Keratinocyte (primary cell): ENCODE results near the gene HNRNPLL. TPM values are rescaled to one million over a fixed set of nuclear protein-coding genes. Genes with fewer than 3 reads are reported as not detected.

ENCODE experiments used
- DNase-seq: peaks from one replicate; pipeline ENCODE4 v3.0.0-alpha.2; 2011; ENCODE audit warnings: low read depth, missing footprints, low spot score
- FAIRE-seq: peaks from 2 replicates; lab custom pipeline; 2011; peaks lifted over from hg19 to GRCh38; lab: Jason Lieb, UNC
- H2AFZ ChIP-seq: 2 replicates; pipeline ENCODE4 v1.6.0; 2012; ENCODE audit warnings: low read length, control low read depth, inconsistent platforms; ENCODE audit not compliant: control insufficient read depth
- H3K27ac ChIP-seq: 2 replicates; pipeline ENCODE4 v1.5.1; 2011; ENCODE audit warnings: low read length; ENCODE audit not compliant: control insufficient read depth, insufficient read depth
- H3K27me3 ChIP-seq: 3 replicates; pipeline ENCODE4 v1.6.0; 2011; ENCODE audit warnings: low read length; ENCODE audit not compliant: control insufficient read depth, insufficient read depth; ENCODE audit errors: extremely low read depth
- H3K36me3 ChIP-seq, 2 experiments: 2 replicates in 1 of 2; 3 replicates in 1 of 2; pipeline ENCODE4 v1.5.1; 2011; ENCODE audit warnings: low read length in 2 of 2, mild to moderate bottlenecking in 1 of 2; ENCODE audit not compliant: control insufficient read depth in 2 of 2, insufficient read depth in 2 of 2; ENCODE audit errors: extremely low read depth in 1 of 2
- H3K4me1 ChIP-seq: 3 replicates; pipeline ENCODE4 v1.5.1; 2011; ENCODE audit warnings: low read length; ENCODE audit not compliant: control insufficient read depth, insufficient read depth; ENCODE audit errors: extremely low read depth
- H3K4me2 ChIP-seq: 3 replicates; pipeline ENCODE4 v1.6.0; 2011; ENCODE audit warnings: low read depth, low read length; ENCODE audit not compliant: control insufficient read depth, insufficient read depth; ENCODE audit errors: extremely low read depth
- H3K4me3 ChIP-seq, 3 experiments: fragments of 200-600 bp in 1 of 3; sonication (generic) in 1 of 3; 2 replicates in 2 of 3; 3 replicates in 1 of 3; pipeline ENCODE4 v1.5.1; 2011 to 2016; ENCODE audit warnings: low read length in 3 of 3, mild to moderate bottlenecking in 3 of 3, control low read depth in 2 of 3, inconsistent platforms in 1 of 3, low read depth in 1 of 3, mixed read lengths in 1 of 3, mixed run types in 1 of 3, moderate library complexity in 1 of 3; ENCODE audit not compliant: control insufficient read depth in 2 of 3, insufficient read depth in 2 of 3; ENCODE audit errors: extremely low read depth in 1 of 3
- H3K79me2 ChIP-seq: 2 replicates; pipeline ENCODE4 v1.6.0; 2012; ENCODE audit warnings: low read length; ENCODE audit not compliant: control insufficient read depth, insufficient read depth
- H3K9ac ChIP-seq: 3 replicates; pipeline ENCODE4 v1.6.0; 2011; ENCODE audit warnings: low read length; ENCODE audit not compliant: control insufficient read depth, insufficient read depth; ENCODE audit errors: extremely low read depth
- H3K9me1 ChIP-seq: 3 replicates; pipeline ENCODE4 v1.6.0; 2011; ENCODE audit warnings: low read length; ENCODE audit not compliant: control insufficient read depth, insufficient read depth; ENCODE audit errors: extremely low read depth
- H3K9me3 ChIP-seq: 2 replicates; pipeline ENCODE4 v1.5.1; 2012; ENCODE audit warnings: low read depth, low read length; ENCODE audit not compliant: control insufficient read depth
- H4K20me1 ChIP-seq: 3 replicates; pipeline ENCODE4 v1.6.0; 2011; ENCODE audit warnings: low read length; ENCODE audit not compliant: control insufficient read depth, insufficient read depth; ENCODE audit errors: extremely low read depth
- CTCF ChIP-seq, 3 experiments: IDR thresholded peaks in 1 of 3; conservative IDR thresholded peaks in 1 of 3; optimal IDR thresholded peaks in 1 of 3; 2 replicates in 2 of 3; 3 replicates in 1 of 3; pipeline versions ENCODE3 to v1.5.1; 2011; ENCODE audit warnings: low read length in 3 of 3, mild to moderate bottlenecking in 3 of 3, moderate library complexity in 2 of 3, control low read depth in 1 of 3, inconsistent platforms in 1 of 3; ENCODE audit not compliant: insufficient read depth in 2 of 3; ENCODE audit errors: extremely low read depth in 1 of 3
- EZH2 ChIP-seq: IDR thresholded peaks from one replicate; pipeline ENCODE4 v1.6.1; 2012; ENCODE audit warnings: inconsistent platforms, mild to moderate bottlenecking, low read length, moderate library complexity
- dilution Hi-C: fragments of 300-500 bp; cut with MboI; formaldehyde crosslinking; loops from one replicate; pipeline ENCODE4 v1.7.0; 2020; ENCODE audit warnings: low sequenced_read_pairs; ENCODE audit not compliant: extremely low pct_ligation_motif_present
- polyA plus RNA-seq, 5 experiments: library from polyadenylated mRNA; depleted of rRNA in 3 of 5; stranded (reverse) in 3 of 5; stranded (forward) in 1 of 5; unstranded in 1 of 5; fragments of >200 nt; gene quantifications; 1 replicate in 1 of 5; 2 replicates in 3 of 5; 3 replicates in 1 of 5; pipeline versions ENCODE4 v1.2.1 to v1.2.3, GENCODE V29; 2011 to 2012; ENCODE audit warnings: missing spikeins in 2 of 5, low read depth in 1 of 5, low replicate concordance in 1 of 5

Gene HNRNPLL
- polyA plus RNA-seq, 1 donor (not counting 4 experiments of a cell fraction or from before 2014, with no cell fraction given): 53.8 TPM

DNA sequence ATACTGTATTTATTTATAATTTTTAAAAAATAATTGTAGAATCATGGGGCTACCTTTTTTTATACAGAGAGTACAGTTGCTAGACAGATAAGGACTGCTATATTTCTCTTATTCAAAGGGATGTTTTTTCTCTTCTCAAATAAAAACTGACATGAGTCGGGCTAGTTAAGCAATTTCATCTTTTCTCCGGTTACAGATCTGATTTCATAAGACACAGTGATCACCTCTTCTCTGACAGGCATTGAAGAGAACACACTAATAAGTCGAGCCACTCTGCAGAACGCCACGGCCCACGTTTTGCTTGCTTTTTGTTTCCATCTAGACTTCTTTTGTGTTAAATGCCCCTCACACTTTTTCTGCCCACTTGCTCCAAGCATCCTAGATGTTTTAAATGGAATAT, 85.4 kb downstream of the HNRNPLL start:
- Histone ChIP-seq H3K4me1 (peaks cover 14% of the 10 kb centered on the region), H3K9me3 (no peaks in the 10 kb centered on the region), H3K79me2 (no peaks in the 10 kb centered on the region), H4K20me1 (no peaks in the 10 kb centered on the region), H3K27ac (no peak overlapping the region), H3K4me2 (no peak overlapping the region), H2AFZ (no peak overlapping the region), H3K9ac (no peak overlapping the region), H3K27me3 (no peaks in the 10 kb centered on the region), H3K4me3 (no peak overlapping the region), H3K9me1 (no peaks in the 10 kb centered on the region), H3K36me3 (no peaks in the 10 kb centered on the region)
- FAIRE-seq (no peak), DNase-seq (no peak)
- dilution Hi-C loops: loop anchor here (25.0 kb wide), 1 partner anchor 180 kb away; no protein-coding TSS in a partner anchor
- no peak for TF ChIP-seq CTCF (optimal IDR thresholded peaks at IDR 0.05 in 1 of 3, IDR thresholded peaks at IDR 0.05 in 1 of 3, conservative IDR thresholded peaks at IDR 0.05 in 1 of 3; ENCODE audit: extremely low read depth in 1 of 3, insufficient read depth in 2 of 3, low read length in 3 of 3)
- no peak for TF ChIP-seq EZH2

- Histone ChIP-seq H3K9me3 (no peaks in the 10 kb centered on the region), H3K4me1 (peaks cover 14% of the 10 kb centered on the region), H3K9me1 (no peaks in the 10 kb centered on the region), H3K79me2 (no peaks in the 10 kb centered on the region), H3K27me3 (no peaks in the 10 kb centered on the region), H3K4me3 (no peak overlapping the region), H3K36me3 (no peaks in the 10 kb centered on the region), H2AFZ (no peak overlapping the region), H3K9ac (no peak overlapping the region), H3K27ac (no peak overlapping the region), H4K20me1 (no peaks in the 10 kb centered on the region), H3K4me2 (no peak overlapping the region)
- DNase-seq (no peak), FAIRE-seq (no peak)
- TF ChIP-seq CTCF (optimal IDR thresholded peaks at IDR 0.05 in 1 of 3, IDR thresholded peaks at IDR 0.05 in 1 of 3, conservative IDR thresholded peaks at IDR 0.05 in 1 of 3; ENCODE audit: extremely low read depth in 1 of 3, insufficient read depth in 2 of 3, low read length in 3 of 3) (no peak), EZH2 (no peak)
- dilution Hi-C loops: loop anchor here (25.0 kb wide), 1 partner anchor 179 kb away; no protein-coding TSS in a partner anchor
Observed at GRCh38 chr2:38516526-38516925, 86.2 kb downstream of the HNRNPLL start.
